Tibial nerve (tissue), 4 donors: ENCODE results near the gene RETNLB.

ENCODE experiments used
- EP300 ChIP-seq, 2 donors: sonication (generic); formaldehyde crosslinking; IDR thresholded peaks; one replicate each; pipeline ENCODE4 v1.6.1; 2017; ENCODE audit warnings: antibody characterized with exemption in 2 of 2, mild to moderate bottlenecking in 1 of 2
- POLR2A ChIP-seq, 2 donors: fragments of 450-650 bp; IDR thresholded peaks; one replicate each; pipeline ENCODE4 v1.6.1; 2017; ENCODE audit warnings: antibody characterized with exemption in 2 of 2, mild to moderate bottlenecking in 2 of 2, moderate library complexity in 2 of 2
- TF ChIP-seq, protein P1 (sequence below), 5 experiments: fragments of 200-600 bp in 3 of 5; fragments of 450-650 bp in 2 of 5; sonication (generic) in 3 of 5; IDR thresholded peaks; one replicate each; pipeline ENCODE4 v1.5.1; 2016 to 2019; ENCODE audit warnings: antibody characterized with exemption in 5 of 5, mild to moderate bottlenecking in 3 of 5, moderate library complexity in 2 of 5

GRCh38 chr3:108806316-108806715, 49.1 kb upstream of the RETNLB start:
- TF ChIP-seq, protein P1, sequence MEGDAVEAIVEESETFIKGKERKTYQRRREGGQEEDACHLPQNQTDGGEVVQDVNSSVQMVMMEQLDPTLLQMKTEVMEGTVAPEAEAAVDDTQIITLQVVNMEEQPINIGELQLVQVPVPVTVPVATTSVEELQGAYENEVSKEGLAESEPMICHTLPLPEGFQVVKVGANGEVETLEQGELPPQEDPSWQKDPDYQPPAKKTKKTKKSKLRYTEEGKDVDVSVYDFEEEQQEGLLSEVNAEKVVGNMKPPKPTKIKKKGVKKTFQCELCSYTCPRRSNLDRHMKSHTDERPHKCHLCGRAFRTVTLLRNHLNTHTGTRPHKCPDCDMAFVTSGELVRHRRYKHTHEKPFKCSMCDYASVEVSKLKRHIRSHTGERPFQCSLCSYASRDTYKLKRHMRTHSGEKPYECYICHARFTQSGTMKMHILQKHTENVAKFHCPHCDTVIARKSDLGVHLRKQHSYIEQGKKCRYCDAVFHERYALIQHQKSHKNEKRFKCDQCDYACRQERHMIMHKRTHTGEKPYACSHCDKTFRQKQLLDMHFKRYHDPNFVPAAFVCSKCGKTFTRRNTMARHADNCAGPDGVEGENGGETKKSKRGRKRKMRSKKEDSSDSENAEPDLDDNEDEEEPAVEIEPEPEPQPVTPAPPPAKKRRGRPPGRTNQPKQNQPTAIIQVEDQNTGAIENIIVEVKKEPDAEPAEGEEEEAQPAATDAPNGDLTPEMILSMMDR (IDR thresholded peaks at IDR 0.05) = no peak
- TF ChIP-seq POLR2A (IDR thresholded peaks at IDR 0.05) (no peak), EP300 (IDR thresholded peaks at IDR 0.05) (no peak)
